NB4 (cell line): Measurements from ENCODE around the gene ST8SIA6.

Experiments used
- MYC ChIP-seq: IDR thresholded peaks from 2 replicates; pipeline ENCODE4 v1.6.1; 2011; ENCODE audit warnings: low read depth, low read length
- POLR2A ChIP-seq: IDR thresholded peaks from 2 replicates; pipeline ENCODE4 v1.6.1; 2011; ENCODE audit warnings: mild to moderate bottlenecking; ENCODE audit not compliant: insufficient read length; ENCODE audit errors: extremely low read depth
- TF ChIP-seq, protein P1 (sequence below): IDR thresholded peaks from one replicate; pipeline ENCODE4 v1.5.1; 2012; ENCODE audit warnings: low read depth, low read length
- TF ChIP-seq, protein P2 (sequence below): IDR thresholded peaks from 2 replicates; pipeline ENCODE4 v1.6.1; 2011; ENCODE audit warnings: low read depth, low read length

DNA sequence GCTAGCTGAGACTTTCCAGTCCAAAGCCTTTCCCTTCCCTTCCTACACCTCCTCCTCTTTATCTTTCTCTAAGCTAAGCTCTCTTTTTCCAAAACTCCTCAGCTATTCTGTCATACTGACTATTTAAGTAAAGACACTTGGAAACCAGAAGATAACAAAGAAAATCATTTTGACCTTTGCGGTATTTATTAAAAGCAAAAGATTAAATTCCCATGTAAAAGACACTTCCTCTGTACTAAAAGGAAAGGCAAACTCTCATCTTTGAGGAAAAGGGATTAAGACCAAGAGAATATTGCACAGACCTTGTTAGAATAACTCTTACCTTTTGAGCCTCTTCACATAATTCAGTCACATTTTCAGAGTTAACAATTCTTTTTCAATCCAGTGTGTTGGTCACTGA lies 15.8 kb downstream of the ST8SIA6 start:
- TF ChIP-seq, protein P1, sequence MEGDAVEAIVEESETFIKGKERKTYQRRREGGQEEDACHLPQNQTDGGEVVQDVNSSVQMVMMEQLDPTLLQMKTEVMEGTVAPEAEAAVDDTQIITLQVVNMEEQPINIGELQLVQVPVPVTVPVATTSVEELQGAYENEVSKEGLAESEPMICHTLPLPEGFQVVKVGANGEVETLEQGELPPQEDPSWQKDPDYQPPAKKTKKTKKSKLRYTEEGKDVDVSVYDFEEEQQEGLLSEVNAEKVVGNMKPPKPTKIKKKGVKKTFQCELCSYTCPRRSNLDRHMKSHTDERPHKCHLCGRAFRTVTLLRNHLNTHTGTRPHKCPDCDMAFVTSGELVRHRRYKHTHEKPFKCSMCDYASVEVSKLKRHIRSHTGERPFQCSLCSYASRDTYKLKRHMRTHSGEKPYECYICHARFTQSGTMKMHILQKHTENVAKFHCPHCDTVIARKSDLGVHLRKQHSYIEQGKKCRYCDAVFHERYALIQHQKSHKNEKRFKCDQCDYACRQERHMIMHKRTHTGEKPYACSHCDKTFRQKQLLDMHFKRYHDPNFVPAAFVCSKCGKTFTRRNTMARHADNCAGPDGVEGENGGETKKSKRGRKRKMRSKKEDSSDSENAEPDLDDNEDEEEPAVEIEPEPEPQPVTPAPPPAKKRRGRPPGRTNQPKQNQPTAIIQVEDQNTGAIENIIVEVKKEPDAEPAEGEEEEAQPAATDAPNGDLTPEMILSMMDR, result no peak
- TF ChIP-seq POLR2A (no peak), MYC (no peak)
- TF ChIP-seq, protein P2, sequence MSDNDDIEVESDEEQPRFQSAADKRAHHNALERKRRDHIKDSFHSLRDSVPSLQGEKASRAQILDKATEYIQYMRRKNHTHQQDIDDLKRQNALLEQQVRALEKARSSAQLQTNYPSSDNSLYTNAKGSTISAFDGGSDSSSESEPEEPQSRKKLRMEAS, result no peak
